NK-92 treated with Interleukin-12 subunit alpha and Interleukin-12 subunit beta, amount 100 ng/mL, for 24 hours (cell line): Measurements from ENCODE around the gene KDELR3.

Experiments used
- DNase-seq: peaks from one replicate; lab custom pipeline; 2025; lab: John Stamatoyannopoulos, UW

KDELR3 gene

GRCh38 chr22:38440747-38441350 is 27.0 kb upstream of the KDELR3 start:
- no peak for DNase-seq

GRCh38 chr22:38441620-38442287 is 26.1 kb upstream of the KDELR3 start:
- DNase-seq: no peak

GRCh38 chr22:38442967-38443627 is 24.8 kb upstream of the KDELR3 start:
- no peak for DNase-seq

- DNase-seq: no peak
Measured at GRCh38 chr22:38443628-38444521, 24.0 kb upstream of the KDELR3 start.

DNA sequence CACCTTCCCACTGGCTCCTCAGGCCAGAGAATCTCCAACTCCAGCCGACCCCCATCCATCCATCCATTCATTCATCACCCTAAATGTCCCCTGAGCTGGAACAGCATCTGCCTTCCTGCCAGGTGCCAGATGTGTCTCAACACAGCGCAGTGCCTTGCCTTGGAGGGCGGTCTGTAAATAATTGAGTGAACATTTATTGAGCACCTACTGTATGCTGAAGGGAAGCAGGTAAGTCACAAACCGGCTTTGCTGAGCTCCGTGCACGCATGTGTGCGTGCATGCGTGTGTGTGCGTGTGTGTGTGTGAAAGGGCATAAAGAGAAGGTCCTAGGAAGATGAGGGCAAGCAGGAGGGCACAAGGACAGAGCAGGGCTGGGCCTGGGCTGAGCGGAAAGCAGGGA is 23.1 kb upstream of the KDELR3 start:
- no peak for DNase-seq

DNA sequence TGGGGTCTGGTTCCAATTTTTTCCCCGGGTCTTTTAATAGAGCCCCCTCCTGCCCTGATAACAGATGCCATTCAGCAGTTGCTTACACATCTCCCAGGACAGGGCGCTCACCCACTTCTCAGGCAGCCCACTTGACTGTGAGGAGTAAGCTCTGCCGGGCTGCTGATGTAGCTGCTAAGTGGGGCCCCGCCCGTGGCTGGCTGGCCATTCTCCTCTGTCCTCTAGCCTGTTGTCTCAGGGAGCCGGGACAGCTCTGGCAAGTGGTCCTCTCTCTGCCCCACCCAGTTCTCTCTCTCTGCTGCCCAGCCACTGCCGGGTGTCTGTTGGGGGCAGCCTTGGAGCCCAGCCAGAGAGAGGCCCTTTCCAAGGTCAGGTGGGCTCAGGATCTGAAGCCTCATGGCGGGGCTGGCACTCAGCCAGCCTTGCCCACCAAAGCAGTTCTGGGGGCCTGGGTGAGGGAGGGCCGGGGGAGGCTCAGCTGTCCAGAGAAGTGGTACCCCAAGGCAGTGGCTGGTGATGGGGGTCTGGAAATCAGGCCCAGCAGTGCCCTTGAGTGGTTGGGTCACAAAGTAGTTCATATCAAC is 21.8 kb upstream of the KDELR3 start:
- no peak for DNase-seq

DNA sequence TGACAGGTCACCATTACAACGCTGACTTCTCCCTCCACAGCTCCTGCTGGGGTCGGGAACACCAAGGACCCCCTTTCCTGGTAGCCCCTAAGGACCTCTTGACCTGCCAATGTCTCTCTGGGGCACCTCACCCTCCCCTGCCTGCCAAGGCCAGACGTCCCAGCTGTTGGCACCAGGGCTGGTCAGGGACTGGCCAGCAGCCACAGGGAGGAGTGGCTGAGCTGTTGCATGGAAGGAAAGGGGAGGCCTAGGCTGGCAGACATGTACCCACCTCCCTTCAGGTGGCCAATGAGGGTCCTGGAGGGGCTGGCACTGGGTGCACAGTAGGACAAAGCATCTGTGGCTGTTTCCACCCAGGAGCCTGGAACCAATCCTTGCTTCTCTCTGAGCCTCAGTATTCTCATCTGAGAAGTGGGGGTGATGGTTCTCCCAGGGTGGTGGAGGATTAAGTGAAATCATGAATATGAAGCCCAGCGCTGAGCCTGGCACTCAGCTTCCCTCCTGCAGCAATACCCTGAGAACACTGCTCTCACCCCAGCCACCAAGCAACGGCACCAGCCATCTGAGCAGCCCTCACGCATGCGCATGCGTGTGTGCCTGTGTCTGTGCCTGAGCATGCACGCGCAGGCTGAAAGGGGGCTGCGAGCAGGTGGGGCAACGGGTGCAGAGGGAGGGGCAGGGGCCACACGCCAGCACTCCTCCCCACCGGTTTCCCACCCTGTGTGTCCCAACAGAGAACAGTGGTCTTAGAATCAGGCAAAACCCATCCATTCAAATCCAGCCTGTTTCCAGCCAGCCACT is 18.8 kb upstream of the KDELR3 start:
- DNase-seq: no peak

- no peak for DNase-seq
Measured at GRCh38 chr22:38449776-38450175, 18.1 kb upstream of the KDELR3 start.

GRCh38 chr22:38450234-38450797 is 17.6 kb upstream of the KDELR3 start:
- no peak for DNase-seq

- no peak for DNase-seq
Measured at GRCh38 chr22:38451404-38451803, 16.5 kb upstream of the KDELR3 start.

DNA sequence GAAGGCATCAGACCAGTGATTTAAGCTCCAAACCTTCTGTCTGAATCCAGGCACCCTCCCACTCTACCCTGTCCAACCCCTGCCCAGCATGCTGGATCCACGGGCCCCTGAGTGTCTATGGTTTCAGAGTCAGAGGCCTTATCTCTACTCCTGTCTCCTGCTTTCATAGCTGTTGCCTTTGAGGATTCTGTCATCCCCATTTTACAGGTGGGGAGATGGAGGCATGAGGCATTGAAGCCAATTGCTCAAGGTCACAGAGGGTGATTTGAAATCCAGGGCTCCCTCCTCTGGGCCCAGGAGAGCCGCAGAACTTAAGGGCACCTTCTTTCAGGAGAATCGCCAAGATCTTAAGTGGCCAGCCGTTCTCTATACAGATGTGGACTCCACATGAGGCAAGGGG is 16.0 kb upstream of the KDELR3 start:
- DNase-seq: no peak

DNA sequence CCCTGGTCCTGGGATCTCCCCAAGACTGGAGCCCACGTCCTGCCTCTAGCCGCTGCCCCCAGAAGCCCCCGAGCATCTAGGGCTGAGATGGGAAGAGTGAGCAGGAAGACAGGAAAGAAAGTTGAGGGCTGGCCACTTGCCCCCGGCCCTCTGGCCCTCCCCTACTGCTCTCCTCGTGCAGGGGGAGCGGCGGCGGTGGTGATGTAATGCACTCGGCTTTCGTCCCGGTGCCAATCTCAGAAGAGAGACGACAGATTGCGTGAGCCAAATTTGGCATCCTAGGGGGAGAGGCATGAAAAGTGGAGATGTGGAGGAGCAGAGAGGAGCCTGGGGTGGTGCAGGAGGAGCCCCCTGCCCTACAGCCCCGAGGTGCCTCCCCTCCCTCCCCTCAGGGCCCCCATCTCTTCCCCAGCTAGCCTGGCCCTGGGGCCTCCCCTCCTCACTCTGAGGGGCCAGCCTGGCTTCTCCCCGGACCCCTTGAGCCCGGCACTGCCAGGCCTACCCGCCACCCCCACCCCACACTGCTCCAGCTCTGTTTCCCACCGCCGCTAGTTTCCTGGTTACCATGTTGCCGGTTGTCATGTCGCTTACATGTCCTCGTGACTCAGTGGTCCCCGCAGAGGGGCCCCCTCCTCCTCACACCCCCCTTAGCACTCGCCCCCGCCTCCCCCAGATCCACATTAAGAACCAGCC is 15.4 kb upstream of the KDELR3 start:
- DNase-seq: no peak

DNA sequence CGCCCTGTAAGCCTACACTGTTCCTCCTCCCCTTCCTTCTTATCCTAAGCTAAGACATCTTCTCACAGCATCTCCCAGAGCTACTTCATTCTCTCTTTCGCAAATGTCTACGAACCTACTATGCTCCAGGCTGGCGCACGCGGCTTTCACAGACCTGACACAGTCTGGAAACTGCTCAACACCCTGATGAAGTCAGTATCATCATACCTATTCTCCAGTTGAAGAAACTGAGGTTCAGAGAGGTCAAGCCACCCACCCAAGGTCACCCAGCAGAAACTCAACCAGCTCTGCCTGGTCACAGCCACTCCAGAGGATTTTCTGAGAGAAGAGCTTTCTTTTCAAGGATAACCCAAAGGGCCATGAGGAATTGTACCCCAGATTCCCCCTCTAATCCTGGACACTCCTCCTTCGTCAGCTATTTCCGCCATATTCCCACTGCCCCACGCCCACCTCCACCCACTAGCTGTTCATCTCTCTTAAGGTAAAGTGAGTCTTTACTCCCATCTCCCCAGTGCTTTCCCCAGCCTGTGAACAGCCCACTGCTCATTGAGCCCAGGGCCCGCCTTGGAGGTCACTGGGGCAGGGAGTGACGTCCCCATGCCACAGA is 14.7 kb upstream of the KDELR3 start:
- DNase-seq: no peak

DNA sequence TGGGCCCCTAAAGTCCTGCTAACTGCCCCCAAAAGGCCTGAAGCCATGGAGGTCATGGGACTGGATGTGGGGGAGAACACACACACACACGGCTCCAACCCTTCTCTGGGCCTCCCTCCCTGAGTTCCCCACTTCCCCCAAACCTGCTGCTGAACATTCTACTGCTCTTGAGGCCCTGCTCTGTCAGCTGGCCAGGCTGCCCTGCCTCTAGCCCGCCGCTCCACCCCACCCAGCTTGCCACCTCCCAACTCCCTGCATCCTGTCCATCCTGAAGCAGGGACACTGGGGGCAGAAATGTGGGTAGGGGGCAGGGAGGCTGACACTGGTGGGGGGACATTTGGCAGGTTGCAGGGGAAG is 13.9 kb upstream of the KDELR3 start:
- DNase-seq: no peak

DNA sequence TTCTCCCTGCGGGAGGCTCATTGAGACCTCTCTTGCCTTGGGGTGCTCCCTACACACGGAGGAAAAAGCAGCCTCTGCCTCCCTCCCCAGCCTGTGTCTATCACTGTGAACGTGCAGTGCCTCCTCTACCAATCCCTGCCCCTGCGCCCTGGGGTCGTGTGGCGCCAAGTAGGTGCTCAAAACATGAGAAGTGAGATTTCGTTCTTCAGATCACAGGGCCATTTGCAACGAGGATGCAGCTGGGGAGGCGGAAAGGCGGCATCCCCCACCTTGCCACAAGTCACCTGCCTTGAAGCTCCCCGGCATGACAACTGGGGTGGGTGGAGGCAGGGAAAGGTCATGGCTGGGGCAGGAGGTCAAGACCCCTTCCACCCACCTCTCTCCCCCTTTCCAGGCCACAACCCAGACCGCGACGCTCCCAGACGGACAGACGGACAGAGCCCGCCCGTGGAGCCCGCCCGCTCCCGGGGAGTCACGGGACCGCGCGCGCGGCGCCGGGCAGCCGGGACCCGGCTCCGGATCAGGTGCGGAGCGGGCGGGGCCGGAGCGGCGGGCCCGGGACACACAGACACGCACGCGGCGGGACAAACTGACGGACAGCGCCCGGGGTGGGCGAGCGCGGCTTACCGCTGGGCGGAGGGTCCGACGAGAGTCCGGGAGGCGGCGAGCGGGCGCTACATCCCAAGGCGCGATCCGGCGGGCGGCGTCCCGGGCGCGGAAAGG is 13.4 kb upstream of the KDELR3 start:
- DNase-seq: no peak

GRCh38 chr22:38455076-38455529 is 12.8 kb upstream of the KDELR3 start, which contains the start of gene KCNJ4:
KCNJ4 (minus strand) TSS chr22:38455199; CDS start chr22:38428132, 27,067 bp downstream.
- DNase-seq: no peak

GRCh38 chr22:38455530-38456271 is 12.2 kb upstream of the KDELR3 start:
- no peak for DNase-seq

GRCh38 chr22:38456272-38456835 is 11.5 kb upstream of the KDELR3 start:
- DNase-seq: no peak
